Fibroblast of villous mesenchyme (primary cell): ENCODE measurements around the gene PALLD. TPM values are rescaled to one million over a fixed set of nuclear protein-coding genes. Genes with fewer than 3 reads are reported as not detected.
A peak's percentile ranks its signal among the peaks of the same experiment; 100 is the strongest.

ENCODE experiments used
- DNase-seq: peaks from one replicate; pipeline ENCODE4 v3.0.0-alpha.2; 2010; ENCODE audit warnings: low read depth
- H3K4me3 ChIP-seq: 2 replicates; pipeline ENCODE4 v1.5.1; 2011; ENCODE audit warnings: low read depth, mild to moderate bottlenecking, low read length
- CTCF ChIP-seq: IDR thresholded peaks from 2 replicates; pipeline ENCODE4 v1.5.1; 2012; ENCODE audit warnings: low read depth, mild to moderate bottlenecking, low read length; ENCODE audit not compliant: insufficient read depth
- total RNA-seq: library from RNA; depleted of rRNA; stranded (reverse); fragments of >200 nt; gene quantifications from 2 replicates; pipeline ENCODE4 v1.2.3, GENCODE V29; 2012

Gene PALLD
- total RNA-seq, 1 donor, result 188 TPM

- no peak for TF ChIP-seq CTCF
- H3K4me3 ChIP-seq, result no peak overlapping the region
- no peak for DNase-seq
Observed at GRCh38 chr4:168647646-168648375, 151.0 kb downstream of the PALLD start.

GRCh38 chr4:168648494-168648893, 151.6 kb downstream of the PALLD start:
- no peak for TF ChIP-seq CTCF
- H3K4me3 ChIP-seq, result no peak overlapping the region
- no peak for DNase-seq

DNA sequence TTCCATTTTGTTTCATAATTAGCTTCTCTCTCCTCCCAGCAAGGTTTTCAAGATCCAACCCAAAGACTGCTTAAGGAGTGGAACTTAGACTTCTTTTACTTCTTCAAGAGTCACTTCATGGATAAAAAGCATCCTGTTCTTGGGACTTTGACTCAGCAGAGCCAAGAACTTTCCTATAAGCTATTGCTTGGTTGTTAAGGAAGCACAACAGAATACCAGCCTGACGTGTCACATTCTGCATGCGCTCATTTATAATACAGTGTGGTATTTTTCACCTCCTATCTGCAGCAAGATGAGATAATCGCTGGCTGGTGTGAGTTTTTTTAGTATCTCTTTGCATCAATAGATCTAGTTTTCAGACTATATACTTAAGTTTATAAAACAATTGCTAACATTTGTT, 152.1 kb downstream of the PALLD start:
- DNase-seq, result peak; percentile 48
- no peak for TF ChIP-seq CTCF
- no peak overlapping the region for H3K4me3 ChIP-seq

DNA sequence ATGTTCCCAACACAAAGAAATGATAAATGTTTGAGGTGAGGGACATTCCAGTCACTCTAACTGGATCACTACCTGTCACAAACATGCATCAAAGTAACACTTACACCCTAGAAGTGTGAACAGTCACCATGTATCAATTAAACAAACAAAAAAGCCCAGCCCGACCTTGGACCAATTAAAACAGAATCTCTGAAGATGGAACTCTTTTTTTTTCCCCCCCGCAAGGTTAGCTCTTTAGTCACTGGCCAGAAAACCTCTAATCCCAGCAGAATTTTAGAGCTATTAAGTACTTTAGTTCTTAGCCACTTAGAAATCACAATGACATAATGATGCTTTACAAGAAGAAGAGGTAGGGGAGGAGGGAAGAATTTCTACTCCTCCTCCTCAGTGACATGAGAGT, 154.5 kb downstream of the PALLD start:
- DNase-seq, result no peak
- no peak overlapping the region for H3K4me3 ChIP-seq
- no peak for TF ChIP-seq CTCF

DNA sequence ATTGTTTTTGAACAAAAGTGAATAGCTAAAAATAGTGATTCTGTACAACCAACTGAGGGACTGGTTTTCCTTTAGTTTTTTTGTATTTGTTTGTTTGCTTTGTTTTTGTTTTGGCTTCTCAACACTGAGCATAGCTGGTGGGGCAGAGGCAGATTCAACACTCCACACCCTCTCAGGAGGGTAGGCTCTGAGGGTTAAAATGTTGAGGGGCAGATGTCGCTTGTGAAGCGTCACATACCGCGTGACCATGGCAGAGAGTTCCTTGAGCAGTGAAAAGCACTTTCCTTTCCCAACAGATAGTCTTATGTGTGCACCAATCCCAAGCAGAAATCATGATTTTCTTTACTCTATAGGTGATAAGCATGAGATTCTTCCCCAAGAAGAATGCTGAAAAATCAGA, 155.0 kb downstream of the PALLD start:
- no peak overlapping the region for H3K4me3 ChIP-seq
- TF ChIP-seq CTCF, result no peak
- no peak for DNase-seq

- TF ChIP-seq CTCF, result no peak
- no peak for DNase-seq
- H3K4me3 ChIP-seq, result no peak overlapping the region
Observed at GRCh38 chr4:168652755-168653154, 155.9 kb downstream of the PALLD start.
